Suppressor macrophage treated with lipopolysaccharide for 1 hour (primary cell): ENCODE results near the gene NKIRAS2.

Experiments used
- DNase-seq, 3 donors: peaks; one replicate each; pipeline ENCODE4 v3.0.0-alpha.2; 2020 to 2022

Gene NKIRAS2

DNA sequence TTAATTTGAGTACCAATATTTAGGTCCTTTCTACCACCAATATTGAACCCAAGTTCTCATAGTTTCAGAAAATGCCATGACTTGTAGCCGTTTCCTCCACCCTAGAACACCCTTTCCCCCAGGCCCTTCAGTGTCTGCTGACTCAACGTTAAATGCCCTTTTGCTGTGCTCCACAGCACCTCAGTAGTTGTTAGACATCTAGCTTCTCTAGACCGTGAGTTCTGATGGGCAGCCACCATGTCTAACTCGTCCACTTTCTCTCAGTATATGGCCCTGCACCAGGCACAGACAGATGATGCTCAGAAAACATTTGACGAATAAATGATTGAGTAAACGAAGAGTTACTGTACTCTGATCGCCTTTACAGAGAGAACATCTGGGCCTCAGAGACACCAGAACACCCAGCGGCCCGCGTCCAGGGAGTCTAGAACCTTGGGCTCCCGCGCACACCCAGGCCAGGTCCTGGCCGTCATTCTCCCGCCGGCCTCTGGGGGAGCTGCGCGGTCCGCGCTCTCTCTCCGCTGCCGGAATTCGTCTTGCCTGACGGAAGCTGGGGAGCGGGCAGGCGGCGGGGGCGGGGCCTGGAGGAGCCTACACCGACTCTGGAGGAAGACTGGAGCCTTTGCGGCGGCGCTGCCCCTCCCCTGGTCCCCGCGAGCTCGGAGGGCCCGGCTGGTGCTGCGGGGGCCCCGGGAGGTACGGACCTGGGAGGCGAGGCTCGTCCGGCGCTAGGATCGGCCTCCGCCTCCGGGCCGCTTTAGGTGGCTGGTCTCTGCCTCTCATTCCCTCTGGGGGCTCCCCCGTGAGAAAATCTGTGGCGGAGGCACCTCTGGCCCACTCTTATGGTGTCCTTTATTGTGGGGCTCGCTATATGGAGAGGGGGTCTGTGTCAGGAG, at the start of gene NKIRAS2:
TSS of gene NKIRAS2 (plus strand) at position 582 of the 896 bp plus-strand sequence. CDS start 1,488 bp downstream, outside the sequence.
- DNase-seq = peak; percentile 93 to 98 (median 97)

DNA sequence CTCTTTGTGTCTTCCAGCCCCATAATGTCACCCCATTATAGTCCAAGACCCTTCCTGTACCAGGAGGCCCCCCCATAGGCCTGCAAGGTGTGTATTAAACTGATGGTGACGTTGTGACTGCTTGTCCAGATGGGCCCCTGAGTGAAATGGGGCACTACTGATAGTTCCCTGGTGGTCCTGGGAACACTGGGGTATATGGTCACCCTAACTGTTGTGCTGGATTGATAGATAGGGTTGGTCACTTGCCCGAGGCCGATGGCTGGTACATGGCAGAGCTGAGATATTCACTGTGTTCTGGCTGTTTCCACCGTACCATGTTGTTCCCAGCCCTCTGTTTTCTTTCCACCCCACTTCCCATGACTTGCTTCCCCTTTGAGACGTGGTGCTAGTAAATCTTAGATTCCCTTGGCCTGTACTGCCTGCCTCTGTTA, 49.0 kb upstream of the NKIRAS2 start:
- DNase-seq = no peak

DNA sequence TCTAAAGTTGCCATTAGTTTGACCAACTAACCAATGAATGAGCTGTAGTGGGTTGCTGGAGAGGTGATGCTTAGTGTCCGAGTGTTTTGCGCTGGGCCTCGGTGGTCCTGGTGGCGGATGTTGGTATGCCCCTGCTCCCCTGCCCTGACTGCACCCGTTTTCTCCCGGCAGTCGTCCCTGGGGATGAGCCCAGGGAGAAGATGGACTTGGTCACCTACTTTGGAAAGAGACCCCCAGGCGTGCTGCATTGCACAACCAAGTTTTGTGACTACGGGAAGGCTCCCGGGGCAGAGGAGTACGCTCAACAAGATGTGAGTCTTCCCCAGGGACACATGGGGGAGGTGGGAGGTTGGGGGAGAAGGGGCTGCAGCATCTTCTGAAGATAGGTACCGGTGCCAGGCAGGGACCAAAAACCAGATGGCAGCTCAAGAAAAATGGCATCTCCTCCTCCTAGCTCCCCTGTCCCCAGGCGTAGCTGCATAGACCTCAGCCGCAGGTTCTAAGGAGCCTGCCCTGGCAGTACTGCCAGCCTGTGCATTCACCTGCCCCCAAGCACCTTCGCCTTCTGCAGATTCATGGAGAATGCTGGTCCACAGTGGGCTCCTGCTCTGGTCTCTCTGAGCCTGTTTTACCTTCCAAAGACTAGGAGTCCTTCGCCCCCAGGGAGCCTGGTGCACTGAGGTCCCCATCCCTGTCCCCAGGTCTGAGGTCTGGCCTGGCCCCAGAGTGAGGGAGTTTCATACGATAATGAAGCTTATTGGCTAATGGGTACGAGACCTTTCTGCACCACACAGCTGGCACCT, 48.0 kb upstream of the NKIRAS2 start:
- DNase-seq = no peak

DNA sequence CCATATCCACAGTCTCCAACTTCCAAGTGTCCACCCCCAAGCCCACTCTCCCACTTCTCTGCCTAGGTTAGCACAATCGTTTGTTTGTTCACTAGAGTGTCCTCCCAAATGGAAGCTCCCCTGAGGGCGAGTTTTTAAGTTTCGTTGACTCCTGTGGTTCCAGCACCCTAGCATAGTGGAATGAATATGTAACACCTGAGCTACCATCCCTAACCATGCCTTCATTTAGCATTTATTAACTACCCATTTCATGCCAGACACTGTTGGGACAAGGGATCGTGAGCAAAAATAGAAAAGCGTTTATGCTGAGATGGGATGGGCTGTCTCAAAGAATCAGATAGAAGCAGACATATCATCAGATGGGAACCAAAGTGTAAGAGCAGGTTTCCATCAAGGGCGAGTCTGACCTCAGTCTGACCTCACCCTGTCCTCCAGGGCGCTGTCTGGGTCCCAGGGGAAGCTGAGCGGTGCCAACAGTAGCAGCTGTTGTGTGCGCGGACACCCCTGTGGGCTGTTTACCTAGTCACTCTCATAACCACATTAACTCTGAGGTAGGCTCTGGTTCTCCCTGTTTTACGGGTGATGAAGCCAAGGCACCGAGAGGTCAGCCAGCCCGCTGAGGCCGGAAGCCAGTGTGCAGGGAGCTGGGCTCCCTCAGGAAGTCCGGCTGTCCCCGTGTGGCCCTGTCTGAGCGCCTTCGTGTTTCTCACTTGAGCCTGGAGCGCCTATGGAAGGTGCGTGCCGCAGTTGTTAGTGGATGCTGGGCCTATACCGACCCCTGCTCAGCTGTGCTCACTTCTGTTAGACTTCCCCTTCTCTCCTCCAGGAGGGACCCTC, 47.1 kb upstream of the NKIRAS2 start:
- DNase-seq = no peak

DNA sequence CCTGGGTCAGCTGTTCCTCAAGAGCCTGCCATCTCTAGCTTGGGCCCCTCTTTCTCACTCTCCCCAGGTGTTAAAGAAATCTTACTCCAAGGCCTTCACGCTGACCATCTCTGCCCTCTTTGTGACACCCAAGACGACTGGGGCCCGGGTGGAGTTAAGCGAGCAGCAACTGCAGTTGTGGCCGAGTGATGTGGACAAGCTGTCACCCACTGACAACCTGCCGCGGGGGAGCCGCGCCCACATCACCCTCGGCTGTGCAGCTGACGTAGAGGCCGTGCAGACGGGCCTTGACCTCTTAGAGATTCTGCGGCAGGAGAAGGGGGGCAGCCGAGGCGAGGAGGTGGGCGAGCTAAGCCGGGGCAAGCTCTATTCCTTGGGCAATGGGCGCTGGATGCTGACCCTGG, 46.5 kb upstream of the NKIRAS2 start:
- no peak for DNase-seq

DNA sequence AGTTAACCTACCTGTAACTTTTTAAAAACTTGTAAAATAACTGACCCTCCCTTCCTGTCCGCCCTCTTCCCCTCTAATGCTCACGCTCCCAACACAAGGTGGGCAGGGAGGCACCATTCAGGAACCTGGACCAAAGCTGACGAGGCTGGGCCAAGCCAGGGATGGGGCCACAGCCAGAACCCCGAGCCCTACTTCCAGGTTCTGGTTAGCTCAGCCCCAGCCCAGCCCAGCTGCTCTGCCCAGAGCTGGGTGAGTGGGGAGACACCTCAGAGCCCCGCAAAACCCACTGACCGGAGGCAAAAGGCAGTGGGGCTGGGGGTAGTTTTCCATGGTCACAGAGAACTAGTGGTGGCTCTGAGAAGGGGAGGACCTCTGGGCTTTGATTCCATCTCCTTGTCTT, 45.9 kb upstream of the NKIRAS2 start:
- DNase-seq = no peak

DNA sequence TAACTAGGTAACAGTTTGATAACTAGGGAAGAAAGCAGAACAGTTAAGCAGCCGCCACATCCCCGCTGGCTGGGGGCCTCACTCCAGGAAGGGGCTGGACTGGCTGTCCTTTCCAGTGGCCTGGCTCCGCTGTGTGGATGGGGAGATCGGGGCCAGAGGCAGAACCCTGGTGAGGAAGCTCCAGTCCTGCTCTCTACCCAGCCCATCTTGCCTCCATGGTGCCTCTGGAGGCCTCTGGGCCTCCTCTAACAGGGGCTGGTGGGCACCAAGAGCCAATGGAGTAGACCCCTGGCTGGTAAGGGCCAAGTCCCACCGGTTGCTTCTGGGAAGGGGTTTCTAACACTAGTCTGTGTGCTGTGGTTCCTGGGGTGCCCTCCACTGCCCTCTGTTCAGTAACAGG, 45.2 kb upstream of the NKIRAS2 start:
- no peak for DNase-seq

DNA sequence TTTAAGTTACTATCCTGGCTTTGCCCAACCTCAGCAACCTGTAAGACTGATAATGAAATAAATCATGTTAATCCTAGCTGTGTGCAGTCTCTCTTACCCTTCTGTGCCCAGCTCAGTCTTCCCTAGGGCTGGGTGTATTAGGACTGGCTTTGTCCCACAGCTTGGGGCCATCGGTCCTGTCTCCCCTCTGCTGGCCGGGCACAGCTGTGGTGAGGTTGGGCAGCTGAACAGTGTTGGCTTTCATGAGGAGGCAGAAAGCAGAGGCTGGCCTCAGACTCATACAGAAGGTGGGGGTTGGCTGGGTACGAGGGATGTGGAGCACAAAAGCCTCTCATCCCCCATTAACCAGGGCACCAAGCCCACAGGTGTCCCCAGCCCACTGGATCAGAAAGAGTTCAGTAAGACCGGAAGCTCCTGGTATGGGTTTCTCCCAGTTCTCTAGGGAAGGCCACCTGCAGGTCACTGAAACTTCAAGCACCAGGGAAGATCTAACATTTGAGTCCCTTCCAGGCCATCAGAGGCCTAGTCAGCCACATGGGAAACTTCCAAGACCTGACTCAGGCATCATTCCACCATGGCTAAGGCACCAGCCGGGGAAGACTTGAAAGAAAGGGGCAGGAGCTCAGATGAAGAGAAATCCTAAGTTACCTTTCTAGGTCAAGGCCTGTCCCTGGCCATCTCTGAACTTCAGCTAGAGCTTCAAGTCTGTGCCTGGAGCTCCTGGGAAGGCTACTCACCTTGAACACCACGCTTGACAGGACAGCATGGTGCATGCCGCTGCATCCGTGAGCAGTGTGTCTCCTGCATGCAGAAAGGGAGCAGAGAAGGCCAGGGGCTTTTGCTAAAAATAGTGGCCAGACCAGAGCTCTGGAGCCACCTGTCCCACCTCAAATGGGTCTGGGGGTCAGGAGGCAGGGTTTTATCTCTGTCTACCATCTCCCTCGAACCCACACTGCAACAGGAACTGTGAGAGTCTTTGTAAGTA, 44.5 kb upstream of the NKIRAS2 start:
- no peak for DNase-seq

DNA sequence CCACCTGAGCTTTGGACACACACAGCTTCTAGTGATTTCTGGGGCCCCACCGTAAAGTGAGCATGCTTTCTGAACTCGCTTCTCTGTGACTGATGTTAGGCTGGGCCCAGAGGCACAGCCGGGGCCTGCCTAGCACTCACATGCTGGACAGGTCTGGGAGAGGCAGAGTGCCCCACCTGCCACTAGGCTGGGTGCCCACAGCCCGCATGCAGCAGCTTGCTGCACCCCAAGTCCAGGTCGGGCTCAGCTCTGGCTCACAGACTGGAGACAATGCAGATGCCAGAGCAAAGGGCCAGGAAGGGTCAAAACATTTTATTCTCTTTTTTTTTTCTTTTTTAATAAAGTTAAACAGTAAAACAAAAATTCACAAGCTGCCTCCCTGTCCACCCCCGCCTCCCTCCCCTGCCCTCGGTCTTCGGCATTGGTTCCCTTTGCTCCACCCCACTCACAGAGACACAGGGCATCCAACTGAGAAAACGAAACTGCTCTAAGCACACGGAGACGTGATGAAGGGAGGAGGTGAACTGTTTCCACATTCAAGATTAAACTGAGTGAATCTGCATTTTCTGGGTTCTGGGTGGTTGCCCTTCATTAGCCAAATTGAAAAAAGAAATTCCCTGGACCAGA, 43.6 kb upstream of the NKIRAS2 start:
- no peak for DNase-seq

DNA sequence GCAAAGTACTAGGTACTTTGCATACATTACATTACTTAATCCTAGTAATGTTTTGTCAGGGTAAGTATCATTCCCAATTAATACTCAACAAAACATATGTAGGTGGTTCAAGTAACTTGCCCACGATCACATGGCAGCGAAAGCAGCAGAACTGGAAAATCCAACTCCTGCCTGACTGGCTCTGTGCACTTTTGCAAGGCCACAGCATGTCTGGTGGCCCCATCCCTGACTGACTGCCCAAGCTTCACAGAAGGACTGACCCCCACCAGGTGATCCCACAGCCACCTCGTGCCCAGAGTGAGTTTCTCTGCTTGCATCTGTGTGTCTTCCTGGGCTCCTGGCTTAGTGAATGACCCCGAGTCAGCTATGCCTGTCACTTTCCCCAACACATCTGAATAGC, 41.9 kb upstream of the NKIRAS2 start:
- no peak for DNase-seq

DNA sequence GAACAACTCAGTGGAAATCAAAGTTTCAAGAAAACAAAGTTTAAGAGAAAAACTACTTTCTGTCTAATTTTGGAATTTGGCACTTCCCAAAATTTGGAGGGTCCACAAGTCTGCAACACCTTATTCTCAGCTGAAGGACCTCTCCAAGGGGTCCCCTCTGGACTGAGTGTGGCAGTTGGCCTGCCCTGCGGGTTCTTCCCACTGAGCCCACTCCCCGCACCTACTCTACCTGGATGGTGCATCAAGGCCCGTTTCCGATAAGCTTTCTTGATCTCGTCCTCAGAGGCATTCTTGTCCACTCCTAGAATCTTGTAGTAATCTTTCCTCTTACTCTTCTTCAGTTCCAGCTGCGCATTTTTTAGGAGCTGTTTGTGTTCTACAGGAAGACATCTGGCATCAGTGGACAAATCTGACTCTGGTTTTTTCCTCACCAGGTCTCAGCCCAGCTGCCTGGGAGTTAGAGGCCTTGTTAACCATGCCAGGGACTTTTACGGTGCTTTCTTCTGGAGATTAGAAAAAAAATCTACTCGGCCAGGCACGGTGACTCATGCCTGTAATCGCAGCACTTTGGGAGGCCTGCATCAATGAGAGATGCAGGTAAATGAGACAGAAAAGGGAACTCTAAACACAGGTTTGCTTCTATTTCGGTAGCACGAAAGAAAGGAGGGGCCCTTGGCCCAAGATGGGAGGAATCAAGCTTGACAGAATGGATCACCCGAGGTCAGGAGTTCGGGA, 37.7 kb upstream of the NKIRAS2 start:
- DNase-seq = no peak

DNA sequence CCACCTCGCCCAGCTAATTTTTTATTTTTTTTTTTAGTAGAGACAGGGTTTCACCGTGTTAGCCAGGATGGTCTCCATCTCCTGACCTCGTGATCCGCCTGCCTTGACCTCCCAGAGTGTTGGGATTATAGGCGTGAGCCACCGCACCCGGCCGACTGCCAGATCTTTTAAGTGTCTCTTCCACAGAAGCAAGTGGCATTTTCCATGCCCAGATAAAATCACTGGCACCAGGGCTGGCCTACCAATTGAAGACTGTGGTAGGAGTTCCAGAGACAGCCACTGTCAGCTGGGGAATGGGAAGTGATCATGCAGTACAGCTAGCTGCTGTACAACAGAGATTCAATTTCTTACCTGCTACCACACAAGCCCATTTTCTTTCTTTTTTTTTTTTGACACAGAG, 35.4 kb upstream of the NKIRAS2 start:
- DNase-seq = no peak

DNA sequence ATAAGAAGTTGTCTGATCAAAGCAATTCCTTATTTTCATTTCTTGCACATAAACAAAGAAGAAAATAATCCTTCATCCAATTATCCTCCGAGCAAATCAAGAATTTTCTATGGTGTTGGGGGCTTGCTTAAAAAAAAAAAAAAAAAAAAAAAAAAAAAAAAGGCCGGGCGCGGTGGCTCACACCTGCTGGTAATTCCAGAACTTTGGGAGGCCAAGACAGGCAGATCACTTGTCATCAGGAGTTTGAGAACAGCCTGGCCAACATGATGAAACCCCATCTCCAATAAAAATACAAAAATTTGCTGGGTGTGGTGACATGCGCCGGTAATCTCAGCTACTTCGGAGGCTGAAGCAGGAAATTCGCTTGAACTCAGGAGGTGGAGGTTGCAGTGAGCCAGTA, 34.0 kb upstream of the NKIRAS2 start:
- DNase-seq = no peak

DNA sequence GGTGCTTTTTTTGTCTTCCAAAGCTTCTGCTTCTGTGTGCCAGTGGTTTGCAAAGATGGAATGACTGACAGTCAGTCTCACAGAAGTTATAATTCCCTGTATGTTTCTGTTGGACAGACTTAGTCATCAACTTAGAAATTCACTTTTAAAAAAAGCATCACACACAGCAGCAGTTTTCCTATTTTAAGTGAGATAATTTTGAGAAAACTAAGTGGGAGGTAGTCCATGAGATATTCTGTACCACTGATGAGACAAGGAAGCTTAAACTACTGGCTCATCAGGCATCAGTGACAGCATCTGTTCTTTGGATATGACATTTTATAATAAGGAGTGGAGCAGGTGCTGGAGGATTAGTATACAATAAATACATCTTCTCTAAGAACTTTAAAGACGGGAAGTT, 33.3 kb upstream of the NKIRAS2 start:
- DNase-seq = no peak

DNA sequence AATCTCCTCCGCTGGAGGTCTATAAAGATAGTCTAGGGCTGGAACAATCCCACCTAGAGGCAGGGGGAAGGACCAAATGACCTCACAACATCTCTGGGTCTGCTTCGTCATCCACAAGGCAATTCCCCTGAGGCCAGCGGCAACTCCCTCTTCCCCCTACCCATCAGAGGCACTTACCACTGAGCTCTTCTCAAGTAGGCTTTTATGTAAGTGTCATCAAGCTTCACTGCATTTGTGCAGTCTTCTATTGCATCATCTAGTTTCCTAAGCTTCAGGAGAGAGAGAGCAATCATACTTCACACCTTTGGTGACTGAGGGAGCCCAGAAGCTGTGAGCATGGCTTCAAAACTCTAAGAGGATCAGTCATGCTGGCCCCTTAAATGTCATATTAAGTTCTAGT, 32.2 kb upstream of the NKIRAS2 start:
- DNase-seq = no peak

DNA sequence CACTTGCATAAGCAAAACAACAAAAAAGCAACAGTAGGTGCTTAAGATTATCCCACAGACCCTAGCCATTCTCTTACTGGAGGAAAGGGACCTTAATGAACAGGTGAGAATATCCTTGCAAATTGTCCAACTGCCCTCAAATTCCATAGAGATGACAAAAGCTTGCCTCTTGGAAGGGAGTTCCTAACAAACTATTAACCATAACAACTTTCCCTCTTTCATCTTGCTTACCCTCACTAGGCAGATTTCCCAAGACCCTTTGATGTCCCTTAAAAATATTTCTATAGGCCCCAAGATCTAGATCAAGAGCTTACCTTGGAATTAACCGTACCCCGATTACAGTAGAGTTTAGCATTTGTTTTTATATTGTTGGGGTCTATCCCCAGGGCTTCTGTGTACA, 31.5 kb upstream of the NKIRAS2 start:
- DNase-seq = no peak

DNA sequence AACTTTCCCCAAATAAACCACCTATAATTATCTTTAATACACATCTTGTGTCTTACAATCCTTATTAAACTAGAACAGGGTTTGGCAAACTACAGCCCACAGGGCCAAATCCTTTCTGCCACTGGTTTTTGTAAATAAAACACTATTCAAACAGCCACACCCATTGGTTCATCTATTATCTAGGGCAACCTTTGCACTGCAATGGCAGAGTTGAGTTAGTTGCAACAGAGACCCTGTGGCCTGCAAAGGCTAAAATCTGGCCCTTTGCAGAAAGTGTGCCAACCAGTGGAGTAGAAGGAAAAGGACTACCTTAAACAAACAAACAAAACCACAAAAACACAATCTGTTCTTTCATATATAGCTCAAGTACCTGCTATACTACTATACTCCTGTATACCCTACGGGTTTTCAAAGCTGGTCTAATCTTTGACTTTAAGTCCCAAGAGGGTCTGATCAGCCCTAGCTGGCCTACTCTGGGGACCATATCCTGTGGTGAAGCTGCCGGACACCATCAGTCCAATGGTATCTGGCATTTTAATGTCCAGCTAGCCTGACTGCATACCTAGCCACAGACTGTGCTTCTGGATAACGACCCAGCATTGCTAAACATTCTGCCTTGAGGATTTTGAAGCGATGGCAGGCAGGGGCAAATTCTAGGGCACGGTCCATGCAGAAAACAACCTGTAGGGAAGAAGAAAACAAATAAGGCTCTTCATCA, 30.0 kb upstream of the NKIRAS2 start:
- DNase-seq = no peak

DNA sequence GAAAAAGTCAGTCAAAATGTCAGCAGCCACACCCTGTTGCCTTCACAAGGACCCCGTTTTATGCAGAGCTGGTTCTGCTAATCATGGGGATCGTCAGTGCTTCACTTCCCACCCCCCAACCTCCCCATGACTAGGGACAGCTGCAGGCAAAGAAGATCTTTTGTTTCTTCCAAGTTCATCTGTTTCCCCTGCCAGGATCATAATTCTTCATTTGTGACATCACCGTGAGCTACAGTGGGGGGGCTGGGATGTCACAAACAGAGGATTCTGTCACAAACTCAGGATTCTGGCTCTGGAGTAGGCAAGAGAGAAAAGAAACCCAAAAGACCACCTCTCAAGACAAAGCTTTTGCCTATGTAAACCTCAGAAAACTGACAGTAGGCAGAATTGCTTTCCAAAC, 27.3 kb upstream of the NKIRAS2 start:
- DNase-seq = no peak

DNA sequence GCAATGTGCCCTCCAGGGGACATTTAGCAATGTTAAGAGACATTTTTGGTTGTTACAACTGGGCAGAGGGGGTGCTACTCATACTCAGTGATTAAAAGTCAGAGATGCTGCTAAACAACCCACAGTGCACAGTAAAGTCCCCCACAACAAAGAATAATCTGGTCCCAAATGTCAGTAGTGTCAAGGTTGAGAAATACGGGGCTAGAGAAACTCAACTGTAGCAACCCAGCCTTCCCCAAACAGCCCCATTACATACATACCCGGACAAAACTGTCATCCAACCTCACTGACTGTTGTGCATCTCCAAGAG, 23.1 kb upstream of the NKIRAS2 start:
- DNase-seq = no peak

DNA sequence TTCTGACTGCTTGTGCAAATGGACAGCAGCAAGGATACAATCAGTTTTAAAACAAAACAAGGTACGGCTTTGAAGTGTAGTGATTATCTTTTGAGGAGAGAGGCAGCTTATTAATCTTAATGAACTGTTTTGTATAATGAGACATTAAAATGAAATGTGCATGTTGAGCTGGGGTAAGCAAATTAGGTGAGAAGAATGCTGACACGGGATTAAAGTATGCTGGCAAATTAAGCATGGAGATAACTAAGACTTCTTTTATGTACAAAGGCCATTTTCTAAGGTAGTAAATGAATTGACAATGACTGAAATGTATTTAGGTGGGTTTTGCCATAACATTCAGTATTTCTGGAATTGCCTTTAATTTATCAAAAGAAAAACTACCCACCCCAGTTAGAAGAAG, 21.4 kb upstream of the NKIRAS2 start:
- no peak for DNase-seq
